ENCODE measurements around the gene TCEA2.

DNA sequence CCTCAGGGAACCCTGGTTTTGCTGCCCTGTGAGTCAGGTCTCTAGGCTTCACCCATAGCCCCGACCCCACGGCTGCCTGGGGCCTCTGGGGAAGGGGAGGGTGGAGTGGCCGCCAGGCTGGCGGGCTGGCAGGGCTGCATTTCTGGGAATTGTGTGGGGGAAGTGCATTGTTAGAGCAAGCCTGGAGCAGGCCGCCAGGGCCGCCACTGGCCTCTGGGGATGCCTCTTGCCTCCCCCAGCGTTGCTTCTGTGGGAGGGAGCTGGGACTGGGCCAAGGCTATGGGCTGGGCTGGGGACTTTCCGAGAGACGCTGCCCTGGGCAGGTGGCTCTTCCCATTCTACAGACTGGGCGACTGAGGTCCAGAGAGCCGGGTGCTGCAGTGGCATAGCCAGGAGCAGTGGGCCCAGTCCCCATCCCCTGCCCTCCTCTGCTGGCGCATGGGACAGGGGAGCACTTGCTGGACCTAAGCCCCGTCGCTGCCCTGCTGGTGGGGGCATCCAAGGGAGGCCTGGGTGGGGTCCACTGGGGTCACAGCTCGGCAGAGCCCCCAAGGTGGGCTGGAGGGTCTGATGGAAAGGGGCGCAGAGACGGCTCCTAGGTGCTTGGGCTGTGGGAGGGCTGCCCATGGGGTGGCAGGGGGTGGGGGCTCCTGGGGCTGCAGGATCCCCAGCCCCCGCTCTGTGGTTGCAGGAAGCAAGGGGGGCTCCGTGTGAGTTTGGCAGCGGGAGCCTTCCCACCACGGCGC, 6.9 kb upstream of the TCEA2 start:
- TF ChIP-seq EP300 (IDR thresholded peaks at IDR 0.05), result no peak
- TF ChIP-seq POLR2A (IDR thresholded peaks at IDR 0.05), result no peak
- TF ChIP-seq, protein P1, sequence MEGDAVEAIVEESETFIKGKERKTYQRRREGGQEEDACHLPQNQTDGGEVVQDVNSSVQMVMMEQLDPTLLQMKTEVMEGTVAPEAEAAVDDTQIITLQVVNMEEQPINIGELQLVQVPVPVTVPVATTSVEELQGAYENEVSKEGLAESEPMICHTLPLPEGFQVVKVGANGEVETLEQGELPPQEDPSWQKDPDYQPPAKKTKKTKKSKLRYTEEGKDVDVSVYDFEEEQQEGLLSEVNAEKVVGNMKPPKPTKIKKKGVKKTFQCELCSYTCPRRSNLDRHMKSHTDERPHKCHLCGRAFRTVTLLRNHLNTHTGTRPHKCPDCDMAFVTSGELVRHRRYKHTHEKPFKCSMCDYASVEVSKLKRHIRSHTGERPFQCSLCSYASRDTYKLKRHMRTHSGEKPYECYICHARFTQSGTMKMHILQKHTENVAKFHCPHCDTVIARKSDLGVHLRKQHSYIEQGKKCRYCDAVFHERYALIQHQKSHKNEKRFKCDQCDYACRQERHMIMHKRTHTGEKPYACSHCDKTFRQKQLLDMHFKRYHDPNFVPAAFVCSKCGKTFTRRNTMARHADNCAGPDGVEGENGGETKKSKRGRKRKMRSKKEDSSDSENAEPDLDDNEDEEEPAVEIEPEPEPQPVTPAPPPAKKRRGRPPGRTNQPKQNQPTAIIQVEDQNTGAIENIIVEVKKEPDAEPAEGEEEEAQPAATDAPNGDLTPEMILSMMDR (IDR thresholded peaks at IDR 0.05), result no peak

All from gastroesophageal sphincter (tissue), 3 donors.